ENCODE measurements around the gene WDR81. TPM values are rescaled to one million over a fixed set of nuclear protein-coding genes. Genes with fewer than 3 reads are reported as not detected.
A peak's percentile ranks its signal among the peaks of the same experiment; 100 is the strongest.
"Not testable (repeated sequence)": the region's sequence is repeated elsewhere in the genome, so short reads cannot be mapped to it uniquely, and the experiment has no call there.

The WDR81 gene
- total RNA-seq, 6 experiments from 2014 or later = 23.0 to 27.2 (median 23.9) TPM

- Histone ChIP-seq H3K27ac (peak overlapping the region; percentile 96 to 98 (median 97)), H3K4me1 (peaks cover 0 to 28% (median 11%) of the 10 kb centered on the region in 4 donors)
- DNase-seq = no peak
These were observed 5.9 kb upstream of the WDR81 start for GRCh38 chr17:1718362-1719165.

GRCh38 chr17:1720856-1721386 is 3.6 kb upstream of the WDR81 start:
- DNase-seq (peak in 1 of 3 donors; percentile 67), ATAC-seq (no peak)
- no peak overlapping the region for H3K27ac ChIP-seq
- TF ChIP-seq POLR2A (IDR thresholded peaks at IDR 0.05) = no peak
- peak; percentile 91 to 98 (median 94) for TF ChIP-seq CTCF (IDR thresholded peaks at IDR 0.05)
- no peaks in the 10 kb centered on the region for H3K9me3 ChIP-seq
- no peak overlapping the region for H3K4me3 ChIP-seq
- intact Hi-C loops (cut with DNase I) = no loop called here
- 31% methylated on average over 11 of the region's 11 CpGs for WGBS (ENCODE audit: insufficient coverage, low coverage, low lambda C conversion rate, missing lambda C conversion rate)
- H3K27me3 ChIP-seq = no peaks in the 10 kb centered on the region
- H3K36me3 ChIP-seq = no peaks in the 10 kb centered on the region
- peaks cover 0 to 36% (median 17%) of the 10 kb centered on the region in 4 donors for H3K4me1 ChIP-seq

More at GRCh38 chr17:1718362-1719165, 5.9 kb upstream of the WDR81 start:
- Histone ChIP-seq H3K9me3 (no peaks in the 10 kb centered on the region), H3K4me3 (peak overlapping the region; percentile 54 to 98 (median 87)), H3K36me3 (peaks cover 0 to 6% (median 3%) of the 10 kb centered on the region in 4 donors), H3K27me3 (no peaks in the 10 kb centered on the region)
- intact Hi-C loops (cut with DNase I) = no loop called here
- 55% methylated on average over 12 of the region's 19 CpGs for WGBS (ENCODE audit: insufficient coverage, low coverage, low lambda C conversion rate, missing lambda C conversion rate)
- TF ChIP-seq CTCF (IDR thresholded peaks at IDR 0.05) (no peak), POLR2A (IDR thresholded peaks at IDR 0.05) (no peak)
- ATAC-seq = no peak

DNA sequence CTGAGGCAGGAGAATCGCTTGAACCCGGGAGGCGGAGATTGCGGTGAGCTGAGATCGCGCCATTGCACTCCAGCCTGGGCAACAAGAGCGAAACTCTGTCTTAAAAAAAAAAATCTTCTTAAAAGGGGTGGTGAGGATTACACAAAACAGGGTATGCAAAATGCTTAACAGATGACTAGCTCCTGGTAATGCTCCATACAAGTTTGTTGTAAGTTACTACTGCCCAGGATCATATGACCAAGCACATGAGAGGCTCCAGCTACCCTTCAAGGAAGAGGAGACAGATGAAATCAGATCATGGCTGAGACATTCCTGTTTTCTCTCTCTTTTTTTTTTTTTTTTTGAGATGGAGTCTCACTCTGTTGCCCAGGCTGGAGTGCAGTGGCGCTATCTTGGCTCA is 2.5 kb upstream of the WDR81 start:
- ATAC-seq; DNase-seq; H3K27me3 ChIP-seq; H3K4me3 ChIP-seq; H3K36me3 ChIP-seq; H3K9me3 ChIP-seq; H3K27ac ChIP-seq; intact Hi-C loops (cut with DNase I): not testable (repeated sequence)
- WGBS (ENCODE audit: insufficient coverage, low coverage, low lambda C conversion rate, missing lambda C conversion rate) = 91% methylated on average over 7 of the region's 8 CpGs
- peaks cover 0 to 46% (median 21%) of the 10 kb centered on the region in 4 donors for H3K4me1 ChIP-seq

DNA sequence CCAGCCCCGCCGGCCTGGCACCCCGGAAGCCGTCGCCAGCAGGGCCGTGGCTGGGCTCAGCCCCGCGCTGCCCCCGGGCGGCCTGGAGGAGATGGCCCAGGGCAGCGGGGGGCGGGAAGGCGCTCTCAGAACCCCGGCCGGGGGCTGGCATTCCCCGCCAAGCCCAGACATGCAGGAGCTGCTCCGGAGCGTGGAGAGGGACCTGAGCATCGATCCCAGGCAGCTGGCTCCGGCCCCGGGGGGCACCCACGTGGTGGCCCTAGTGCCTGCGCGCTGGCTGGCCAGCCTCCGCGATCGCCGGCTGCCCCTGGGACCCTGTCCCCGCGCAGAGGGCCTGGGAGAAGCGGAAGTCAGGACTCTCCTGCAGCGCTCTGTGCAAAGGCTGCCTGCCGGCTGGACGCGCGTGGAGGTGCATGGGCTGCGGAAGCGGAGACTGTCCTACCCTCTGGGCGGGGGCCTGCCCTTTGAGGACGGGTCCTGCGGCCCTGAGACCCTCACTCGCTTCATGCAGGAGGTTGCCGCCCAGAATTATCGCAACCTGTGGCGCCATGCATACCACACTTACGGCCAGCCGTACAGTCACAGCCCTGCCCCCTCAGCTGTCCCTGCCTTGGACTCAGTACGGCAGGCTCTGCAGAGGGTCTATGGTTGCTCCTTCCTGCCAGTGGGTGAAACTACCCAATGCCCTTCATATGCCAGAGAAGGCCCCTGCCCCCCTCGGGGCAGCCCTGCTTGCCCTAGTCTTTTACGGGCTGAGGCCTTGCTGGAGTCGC is 551 bp downstream of the WDR81 start:
- intact Hi-C loops (cut with DNase I) = loop anchor here (5.0 kb wide), 2 partner anchors 47 to 57 kb away; no protein-coding TSS in a partner anchor
- no CpG with 5 or more reads among the region's 51 CpGs for WGBS (ENCODE audit: insufficient coverage, low coverage, low lambda C conversion rate, missing lambda C conversion rate)
- Histone ChIP-seq H3K4me1 (peaks cover 0 to 39% (median 14%) of the 10 kb centered on the region in 4 donors), H3K4me3 (peak overlapping the region; percentile 75 to 90 (median 82)), H3K27ac (peak overlapping the region; percentile 66 to 85 (median 74)), H3K27me3 (no peaks in the 10 kb centered on the region), H3K36me3 (peaks cover 0 to 5% (median 0%) of the 10 kb centered on the region in 4 donors), H3K9me3 (no peaks in the 10 kb centered on the region)
- TF ChIP-seq CTCF (IDR thresholded peaks at IDR 0.05) (peak in 1 of 4 donors; percentile 24), POLR2A (IDR thresholded peaks at IDR 0.05) (no peak)
- ATAC-seq = peak; percentile 25 to 68 (median 52)
- peak in 2 of 3 donors; percentile 61 to 75 for DNase-seq

Measured in right lobe of liver (tissue), 6 donors.